NCI-H748 treated with DMSO at 0.1 percent for 48 hours (cell line): ENCODE results near the gene HAPLN3.
A peak's percentile ranks its signal among the peaks of the same experiment; 100 is the strongest.

Source experiments
- DNase-seq: peaks from one replicate; lab custom pipeline; 2025; lab: John Stamatoyannopoulos, UW

The HAPLN3 gene

DNA sequence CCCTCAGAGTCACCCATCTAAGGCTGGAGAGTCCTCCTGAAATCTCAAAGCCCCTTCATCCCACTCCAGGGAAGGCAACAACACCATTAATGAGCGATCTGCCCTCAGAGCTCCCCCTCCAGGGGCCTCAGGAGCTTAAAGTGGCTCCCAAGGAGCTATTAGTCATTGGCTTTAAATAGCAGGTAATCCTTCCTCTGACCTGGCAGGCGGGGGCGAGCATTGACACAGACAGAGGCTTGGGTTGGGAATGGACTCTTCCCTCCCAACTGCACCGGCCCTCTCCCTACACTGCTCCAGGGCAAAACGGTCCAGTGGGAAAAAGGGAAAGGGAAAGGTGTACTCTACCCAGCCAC is 16.4 kb upstream of the HAPLN3 start:
- no peak for DNase-seq

DNA sequence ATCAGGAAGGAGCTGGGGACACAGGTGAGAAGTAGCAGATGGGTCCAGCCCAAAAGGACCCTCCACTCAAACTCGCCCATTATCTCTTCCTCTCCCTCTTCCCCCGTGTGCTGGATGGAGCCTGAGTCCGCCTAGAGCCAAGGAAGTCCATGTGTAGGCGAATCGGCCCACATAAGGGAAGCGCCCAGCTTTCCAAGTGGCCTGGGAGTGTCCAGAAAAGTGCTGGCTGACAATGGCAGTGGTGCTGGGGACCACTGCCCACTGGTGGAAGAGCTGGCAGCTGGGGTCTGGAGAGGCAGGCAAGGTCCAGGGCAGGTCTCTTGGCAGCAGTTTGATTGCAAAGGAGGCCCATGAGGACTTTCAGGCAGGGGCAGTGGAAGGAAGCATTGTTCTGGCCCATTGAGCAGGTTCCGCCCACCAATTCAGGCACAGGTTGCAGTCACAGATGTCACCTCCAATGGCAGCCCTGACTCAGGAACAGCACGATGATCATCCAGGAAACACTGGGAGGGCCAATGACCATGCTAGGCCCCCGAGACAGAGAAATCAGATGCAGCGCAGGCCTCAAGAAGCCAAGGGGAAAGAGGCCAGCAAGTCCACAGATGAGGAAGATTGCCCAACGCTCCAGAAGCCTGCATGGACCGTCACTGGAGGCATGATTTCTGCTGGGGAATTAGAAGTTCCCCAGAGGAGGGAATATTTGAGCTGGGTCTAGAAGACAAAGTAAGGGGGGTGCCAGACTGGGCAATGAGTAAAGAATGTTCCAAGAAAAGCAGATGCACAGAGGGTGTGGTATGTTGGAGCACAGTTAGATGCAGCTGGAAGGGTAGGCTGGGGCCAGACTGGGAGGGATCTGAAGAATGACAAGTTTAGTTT is 14.8 kb upstream of the HAPLN3 start:
- DNase-seq = no peak

DNA sequence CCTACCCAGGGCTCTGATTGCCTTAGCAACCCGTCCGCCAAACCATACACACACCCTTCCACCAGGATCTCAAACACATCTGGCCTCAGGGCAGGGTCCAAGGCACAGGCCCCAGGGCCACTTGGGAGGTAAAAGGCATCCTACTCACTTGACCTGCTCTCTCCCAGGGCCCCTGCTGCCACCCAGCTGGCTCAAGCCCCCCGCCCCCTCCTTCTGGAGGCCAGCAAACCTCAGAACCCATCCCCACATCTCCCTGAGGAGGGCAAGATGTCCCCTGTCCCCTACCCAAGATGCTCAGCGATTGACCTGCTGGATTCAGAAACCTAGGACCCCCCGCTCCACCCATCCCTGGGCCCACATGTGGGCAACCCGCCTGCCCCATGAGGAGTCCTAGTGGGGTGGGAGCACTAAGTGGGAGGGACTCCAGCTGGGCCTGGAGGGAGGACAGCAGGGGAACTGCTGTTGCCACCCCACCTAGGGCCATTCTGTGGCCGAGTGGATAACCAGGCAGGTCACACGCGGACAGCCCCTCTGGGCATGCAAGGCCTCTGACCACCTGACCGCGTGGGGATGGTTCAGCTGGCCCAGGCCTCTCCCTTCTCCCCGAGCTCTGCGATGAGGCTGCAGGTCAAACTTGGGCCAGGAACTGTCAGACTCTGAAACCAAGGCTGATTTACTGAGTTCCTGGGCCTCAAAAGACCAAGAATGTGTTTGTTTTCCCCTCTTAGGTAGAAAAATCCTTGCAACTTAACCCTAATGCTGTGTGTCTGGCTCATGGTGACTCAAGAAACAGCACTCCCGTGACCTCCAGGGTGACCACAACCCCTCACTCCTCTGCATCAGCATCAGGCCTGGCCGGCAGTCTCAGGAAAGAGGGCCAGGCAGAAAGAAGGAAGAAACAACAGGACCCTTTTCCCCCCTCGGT is 13.6 kb upstream of the HAPLN3 start:
- DNase-seq = no peak

DNA sequence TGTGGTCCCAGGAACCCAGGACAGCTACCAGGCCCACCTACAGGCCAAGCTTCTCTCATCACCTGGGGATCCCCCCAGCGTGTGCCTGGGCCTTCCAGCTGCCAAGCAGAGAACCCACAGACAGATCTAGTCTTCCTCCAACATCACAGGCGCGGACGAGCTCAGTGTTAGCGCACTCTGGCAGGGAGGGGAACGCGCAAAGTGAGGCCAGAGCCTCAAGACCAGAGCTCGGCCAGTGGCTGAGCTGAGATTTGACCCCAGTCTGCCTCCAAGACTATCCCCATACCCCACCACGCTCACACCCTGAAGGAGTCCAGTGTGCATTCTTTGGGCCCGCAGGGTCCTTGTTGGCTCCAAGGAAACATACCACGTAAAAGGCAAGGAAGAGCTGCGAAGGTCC is 12.8 kb upstream of the HAPLN3 start:
- DNase-seq = no peak

DNA sequence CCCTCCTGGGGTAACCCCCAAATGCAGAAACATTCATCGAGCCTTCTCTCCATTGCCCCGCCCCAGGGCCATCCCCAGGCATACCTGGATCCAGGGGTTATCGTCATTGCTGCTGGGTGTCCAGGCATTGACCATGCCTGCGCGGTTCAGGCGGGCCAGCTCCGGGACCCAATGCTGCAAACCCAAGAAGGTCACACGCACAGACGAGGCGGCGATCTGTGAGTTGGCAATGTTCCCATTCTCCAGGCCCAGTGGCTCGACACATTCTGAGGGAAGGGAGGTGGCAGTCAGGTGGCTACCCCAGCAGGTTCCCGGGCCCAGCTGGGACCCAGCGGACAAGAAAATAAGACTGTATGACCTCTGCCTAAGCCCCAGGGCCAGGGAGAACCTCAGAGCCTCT is 11.8 kb upstream of the HAPLN3 start:
- DNase-seq = no peak

DNA sequence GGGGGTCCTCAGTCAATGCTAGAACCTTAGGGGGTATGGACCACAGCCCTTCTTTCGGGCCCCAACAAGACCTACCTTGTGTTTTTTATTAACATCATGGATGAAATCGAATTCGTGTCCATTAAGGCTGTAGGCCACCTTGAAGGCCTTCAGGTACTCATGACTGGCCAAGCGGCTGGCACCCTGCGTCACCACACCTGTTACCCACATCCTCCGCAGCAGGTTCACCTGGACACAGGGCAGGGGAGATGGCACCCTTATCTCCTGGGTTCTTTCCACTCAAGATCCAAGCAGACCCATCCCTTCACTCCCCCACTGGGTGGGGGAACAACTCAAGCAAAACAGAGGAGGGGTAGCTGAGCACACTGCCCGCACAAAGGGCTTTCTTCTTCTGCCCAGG is 11.2 kb upstream of the HAPLN3 start:
- no peak for DNase-seq

DNA sequence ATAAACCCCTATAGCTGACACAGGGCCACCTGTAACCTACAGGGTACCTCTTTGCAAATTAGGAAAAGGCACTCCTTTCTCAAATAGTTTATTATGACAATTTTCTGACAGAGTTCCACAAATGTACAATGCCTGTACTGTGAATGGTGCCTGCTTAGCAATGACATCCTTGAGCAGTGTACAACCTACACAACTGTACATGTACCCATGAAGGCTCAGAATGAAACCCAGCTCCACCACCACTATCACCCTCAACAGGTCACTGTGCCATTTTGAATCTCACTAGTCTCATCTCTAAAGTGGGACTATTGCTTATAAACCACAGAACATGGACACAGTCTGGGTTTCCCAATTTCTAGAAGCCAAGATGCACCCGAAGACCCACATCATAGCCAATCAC is 10.8 kb upstream of the HAPLN3 start:
- no peak for DNase-seq

DNA sequence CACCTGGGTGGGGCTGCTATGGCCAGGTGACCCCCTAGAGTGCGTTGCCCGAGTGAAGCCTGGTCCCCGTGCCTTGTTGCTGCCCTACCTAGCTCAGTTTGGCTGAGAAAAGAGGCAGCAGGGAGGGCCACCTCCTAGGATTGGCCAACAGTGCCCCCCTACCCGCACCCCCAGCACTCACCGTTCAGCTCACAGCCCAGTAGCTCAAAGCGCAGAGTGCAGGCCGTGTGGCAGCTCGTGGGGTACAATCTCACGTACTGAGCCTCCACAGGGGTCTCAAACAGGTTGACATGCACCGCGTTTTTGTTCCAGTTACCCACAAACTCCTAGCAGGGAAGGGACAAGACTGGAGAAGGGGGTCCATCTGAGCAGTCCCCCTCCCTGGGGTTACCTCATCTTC is 10.2 kb upstream of the HAPLN3 start:
- no peak for DNase-seq

DNA sequence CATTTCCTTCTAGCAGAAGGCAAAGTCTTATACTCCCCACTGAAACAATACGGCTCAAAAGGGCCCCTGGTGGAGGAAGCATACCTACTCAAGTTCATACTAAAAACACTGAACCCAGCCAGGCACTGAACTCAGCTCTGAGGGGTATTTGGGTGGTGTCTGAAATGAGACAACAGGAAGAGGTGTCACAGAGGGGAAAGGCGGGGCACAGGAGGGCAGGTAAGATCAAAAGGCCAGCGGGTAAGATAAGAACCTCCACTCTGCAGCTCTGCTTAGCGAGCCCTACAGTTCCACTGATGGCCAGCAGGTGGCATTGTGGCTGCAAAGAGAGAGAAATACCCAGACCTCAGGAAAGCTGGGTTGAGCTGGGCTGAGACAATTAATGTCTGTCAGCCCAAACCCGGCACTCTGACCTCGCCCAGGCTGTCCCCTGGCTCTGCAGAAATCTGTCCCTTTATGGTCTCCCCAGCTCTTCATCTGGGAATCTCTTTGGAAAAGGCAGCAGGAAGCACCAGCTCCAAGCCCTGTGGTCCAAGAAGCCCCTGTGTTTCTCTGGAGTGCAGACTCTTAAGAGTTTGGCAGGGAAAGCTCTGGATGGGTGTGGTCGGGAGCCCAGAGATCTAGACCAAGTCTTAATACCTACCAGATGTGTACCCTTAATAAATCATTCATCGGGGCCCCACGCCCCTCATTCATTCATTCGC is 9.4 kb upstream of the HAPLN3 start:
- peak; percentile 13 for DNase-seq

DNA sequence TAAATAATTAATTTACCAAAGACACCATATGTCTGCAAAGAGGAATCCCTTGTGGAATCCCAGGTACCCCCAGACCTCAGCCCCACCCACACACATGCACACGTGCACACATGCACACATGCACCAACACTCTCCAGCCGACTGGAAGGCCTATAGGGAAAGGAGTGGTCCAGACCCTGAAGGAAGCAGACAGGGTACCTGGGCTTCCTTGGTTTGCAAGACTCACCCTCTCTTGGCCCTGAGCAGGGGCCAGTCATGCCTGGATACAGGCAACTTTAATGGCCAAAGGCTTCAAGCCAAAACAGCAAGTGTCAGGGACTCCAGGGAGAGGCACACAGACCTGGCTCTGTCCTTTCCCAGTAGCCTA is 8.9 kb upstream of the HAPLN3 start:
- DNase-seq = no peak

DNA sequence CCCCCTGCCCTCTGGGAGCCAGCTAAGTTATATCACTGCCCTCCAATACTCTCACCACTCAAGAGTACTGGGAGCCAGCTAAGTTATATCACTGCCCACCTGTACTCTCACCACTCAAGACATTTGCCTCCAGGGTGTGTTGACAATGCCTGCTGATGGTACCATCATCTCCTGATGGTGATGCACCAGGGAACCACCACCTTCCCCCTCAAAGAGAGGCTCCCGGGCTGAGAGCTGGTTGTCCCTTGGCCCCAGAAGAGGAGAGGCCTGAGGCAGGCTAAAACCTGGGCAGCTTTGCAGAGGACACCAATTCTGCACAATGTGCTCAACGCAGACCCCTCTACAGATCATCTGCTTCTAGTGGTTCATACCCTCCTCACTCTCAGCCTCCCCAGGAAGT is 7.5 kb upstream of the HAPLN3 start:
- no peak for DNase-seq

DNA sequence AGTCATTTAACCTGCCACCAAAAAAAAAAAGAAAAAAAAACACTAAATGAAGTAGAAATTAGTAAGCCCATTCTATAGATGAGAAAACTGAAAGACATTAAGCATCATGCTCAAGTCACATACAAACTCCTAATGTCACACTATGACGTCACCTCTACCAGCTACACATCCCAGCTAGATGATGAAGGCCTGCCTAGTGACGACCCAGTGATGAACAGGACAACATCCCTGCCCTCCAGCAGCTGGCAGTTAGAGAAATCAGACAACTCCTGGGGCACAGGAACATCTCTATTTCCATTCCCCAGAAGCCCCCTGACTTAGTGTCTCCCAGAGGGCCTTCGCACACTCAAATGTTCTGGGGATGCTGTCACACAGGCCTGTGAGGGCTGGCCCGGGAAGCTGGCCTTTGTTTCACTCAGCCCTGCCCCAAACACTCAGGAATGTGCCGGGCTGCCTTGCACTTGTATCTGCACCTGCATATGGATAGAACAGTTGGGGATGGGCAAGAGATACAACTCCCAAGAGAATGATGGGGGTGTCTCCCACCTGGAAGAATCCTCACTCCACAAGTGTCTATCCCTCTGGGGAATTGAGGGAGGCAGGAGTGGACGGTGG is 7.0 kb upstream of the HAPLN3 start:
- no peak for DNase-seq

DNA sequence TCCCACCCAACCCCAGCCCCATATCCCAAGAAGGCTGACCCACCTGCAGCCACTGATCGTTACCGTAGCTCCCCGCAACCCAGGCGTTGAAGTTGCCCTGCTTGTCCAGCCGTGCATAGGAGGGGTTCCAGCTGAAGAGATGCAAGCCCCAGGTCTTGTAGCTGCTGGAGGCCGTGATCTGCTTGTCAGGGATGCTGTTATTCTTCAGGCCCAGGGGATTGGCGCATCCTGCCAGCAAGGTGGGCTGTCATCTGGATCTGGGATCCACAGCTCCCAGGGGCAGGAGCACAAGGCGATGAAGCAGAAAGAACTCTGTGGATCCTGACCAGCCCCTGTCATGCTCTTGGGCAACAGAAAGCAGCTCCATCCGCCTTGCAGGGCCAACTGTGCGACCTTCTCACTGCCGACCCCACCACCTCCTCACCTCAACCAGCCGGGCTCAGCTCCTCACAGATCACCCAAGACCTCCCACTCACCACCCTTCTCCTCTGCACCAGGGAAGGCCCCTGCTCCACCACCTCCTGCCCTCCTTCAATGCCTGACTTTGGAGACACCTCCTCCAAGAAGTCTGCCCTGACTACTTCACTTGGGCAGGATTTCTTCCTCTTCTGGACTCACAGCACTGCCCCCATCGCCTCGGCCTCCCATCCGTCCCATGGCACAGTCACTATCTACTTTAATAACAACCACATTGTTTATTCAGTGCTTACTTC is 6.3 kb upstream of the HAPLN3 start:
- DNase-seq = no peak

DNA sequence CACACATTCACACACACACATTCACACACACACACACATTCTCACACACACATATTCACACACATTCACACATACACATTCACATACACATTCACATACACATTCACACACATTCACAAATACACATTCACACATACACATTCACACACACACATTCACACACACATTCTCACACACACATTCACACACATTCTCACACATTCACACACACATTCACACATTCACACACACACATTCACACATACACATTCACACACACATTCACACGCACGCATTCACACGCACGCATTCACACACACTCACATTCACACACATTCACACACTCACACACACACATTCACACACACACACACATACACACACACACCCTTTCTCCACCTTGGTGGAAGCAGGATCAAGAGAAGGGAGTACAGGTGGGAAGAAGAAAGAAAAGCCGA is 5.7 kb upstream of the HAPLN3 start:
- no peak for DNase-seq

DNA sequence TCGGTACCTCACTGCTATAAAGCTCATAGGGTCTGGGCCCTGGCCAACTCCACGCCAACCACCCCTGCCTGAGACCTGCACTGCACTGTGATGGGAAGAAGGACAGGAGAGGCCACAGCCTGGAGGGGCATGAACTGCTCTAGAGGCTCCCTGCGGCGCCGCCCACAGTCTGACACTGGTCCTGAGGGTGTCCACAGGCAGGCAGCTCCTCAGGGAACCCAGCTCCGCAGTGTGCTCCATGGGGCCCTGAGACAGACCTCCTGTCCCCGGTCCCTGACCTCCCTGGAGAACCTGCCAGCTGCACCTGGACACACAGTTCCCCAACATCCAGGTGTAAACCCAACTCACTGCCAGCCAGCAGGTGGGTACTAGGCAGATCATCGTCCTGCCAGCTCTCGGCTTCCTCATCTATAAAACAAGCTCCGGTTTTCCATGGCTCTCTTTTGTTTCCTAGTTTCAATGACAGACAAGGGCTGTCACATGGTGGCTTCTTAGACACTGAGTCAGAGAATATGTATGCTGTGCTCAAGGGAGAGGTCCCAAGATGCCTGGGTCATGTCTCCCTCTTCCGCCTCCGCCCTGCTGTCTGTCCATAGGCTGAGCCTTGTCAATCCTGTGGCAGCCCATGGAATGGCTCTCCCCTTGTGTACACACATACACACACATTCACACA is 5.1 kb upstream of the HAPLN3 start:
- DNase-seq = no peak

DNA sequence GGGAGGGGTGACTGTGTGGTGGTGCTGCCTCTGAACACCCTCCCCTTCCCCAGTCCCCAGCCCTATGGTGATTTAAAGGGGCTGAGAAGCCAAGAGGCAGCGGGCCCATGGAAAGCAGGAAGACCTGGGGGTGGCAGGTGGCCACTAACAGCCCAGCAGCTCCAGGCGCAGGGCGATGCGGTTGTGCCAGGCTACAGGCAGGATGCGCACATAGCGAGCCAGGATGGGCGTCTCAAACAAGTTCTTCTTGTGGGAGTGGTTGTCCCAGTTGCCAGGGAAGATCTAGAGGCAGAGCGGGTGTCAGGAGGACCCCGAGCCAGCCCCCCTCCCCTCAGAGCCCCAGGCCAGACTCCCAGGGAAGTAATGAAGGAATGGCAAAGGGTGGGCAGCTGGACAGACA is 3.9 kb upstream of the HAPLN3 start:
- DNase-seq = no peak

DNA sequence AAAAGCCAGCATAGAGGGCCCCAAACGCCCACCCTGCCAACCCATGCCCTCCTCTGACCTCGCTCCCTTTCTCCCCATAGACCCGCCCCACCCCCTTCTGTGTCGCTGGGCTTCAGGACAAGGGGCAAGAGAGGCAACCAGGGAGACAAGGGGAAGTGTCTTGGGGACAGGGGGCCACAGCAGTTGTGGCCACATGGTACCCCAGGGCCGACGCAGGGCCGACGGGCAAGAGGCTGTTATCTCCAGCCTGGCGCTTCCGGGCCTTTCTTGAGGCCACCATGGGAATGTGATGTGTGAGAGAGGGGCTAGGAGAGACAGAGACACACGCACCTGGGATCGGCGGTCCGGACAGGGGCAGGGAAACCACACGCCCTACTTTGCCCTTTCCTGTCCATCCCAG is 3.4 kb upstream of the HAPLN3 start:
- no peak for DNase-seq

DNA sequence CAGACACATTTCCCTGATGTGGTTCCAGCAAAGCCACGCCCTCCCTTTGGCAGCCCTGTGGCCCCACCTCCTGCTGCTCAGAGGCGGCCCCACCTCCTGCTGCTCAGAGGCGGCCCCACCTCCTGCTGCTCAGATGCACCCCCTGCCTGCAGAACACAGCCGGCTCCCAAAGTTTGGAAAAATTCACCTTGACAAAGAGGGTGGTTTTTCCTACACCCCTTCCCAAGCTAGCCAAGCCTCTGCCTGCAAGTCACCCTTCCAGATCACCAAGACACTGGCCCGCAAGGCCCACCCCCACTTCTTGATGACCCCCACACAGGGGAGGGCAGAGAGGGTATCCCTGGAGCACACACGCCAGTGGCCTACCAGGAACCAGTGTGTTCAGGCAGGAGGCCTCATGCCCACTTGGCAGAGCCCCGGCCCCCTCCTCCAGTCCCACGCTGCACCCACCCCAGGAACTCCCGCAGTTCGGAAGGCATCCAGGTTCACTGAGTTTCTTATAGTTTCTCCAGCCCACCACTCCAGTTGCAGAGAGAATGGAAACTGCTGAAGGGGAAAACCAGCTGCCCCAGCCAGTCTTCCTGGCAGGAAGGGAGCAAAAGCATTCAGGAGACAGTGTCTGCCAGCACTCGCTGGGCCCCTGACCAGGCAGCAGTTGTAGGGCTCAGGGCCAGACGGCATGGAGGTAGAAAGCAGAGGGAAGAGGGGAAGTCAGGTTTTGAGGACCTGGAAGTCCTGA is 2.3 kb upstream of the HAPLN3 start:
- DNase-seq = no peak

DNA sequence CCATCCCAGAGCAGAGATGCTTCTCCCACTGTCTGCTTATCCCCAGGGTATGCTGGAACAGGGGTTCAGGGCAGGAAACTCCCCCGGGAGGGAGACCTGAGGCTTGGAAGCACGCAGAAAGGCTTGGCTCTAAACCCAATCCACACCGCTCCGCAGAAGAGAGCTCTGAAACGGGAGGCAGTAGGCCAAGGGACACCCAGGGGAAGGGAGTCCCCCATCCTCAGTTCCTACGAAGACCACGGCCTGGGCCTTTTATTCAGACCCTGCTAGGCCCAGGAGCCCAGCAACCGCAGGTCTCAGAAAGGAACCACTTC is 1.8 kb upstream of the HAPLN3 start:
- no peak for DNase-seq

DNA sequence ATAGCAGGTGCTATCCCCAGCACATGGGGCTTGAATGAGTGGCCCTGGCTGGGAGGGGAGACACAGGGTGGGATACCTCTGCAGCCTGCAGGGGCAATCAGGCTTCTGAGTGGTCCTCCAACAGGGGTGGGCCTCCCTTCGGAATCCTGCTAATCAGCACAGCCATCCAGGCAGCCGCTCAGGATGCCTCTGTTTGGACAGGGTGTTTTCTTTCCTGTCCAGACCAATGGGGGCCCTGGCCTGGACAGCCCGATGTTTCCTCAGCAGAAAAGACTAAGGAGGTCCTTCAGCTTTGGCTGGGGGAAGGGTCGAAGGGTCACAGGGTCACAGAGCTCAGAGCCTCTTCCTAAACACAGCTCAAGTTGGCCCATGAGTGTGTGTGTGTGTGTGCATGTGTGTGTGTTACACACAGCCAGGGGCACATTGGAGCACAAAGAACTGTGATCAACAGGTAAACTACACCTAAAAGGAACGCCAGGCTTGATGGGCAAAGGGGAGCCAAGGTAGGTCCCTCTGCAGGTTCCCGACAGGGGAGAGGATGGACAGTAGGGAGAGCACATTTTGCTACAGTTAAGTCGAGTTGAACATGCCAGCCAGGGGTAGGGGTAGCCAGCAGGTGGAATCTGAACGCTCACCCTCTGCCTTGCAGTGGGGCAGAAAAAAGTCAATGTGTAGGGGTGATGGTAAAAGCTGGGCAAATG is 1.1 kb upstream of the HAPLN3 start:
- DNase-seq = no peak
